Activated naive CD8-positive, alpha-beta T cell treated with anti-CD3 and anti-CD28 coated beads, Interleukin-2, amount 10 ng/mL, durations not matched to agents 7 days and 5 days (primary cell): ENCODE data around the gene MID2. TPM values are rescaled to one million over a fixed set of nuclear protein-coding genes. Genes with fewer than 3 reads are reported as not detected.
"Not testable (repeated sequence)": the region's sequence is repeated elsewhere in the genome, so short reads cannot be mapped to it uniquely, and the experiment has no call there.

Experiments
- ATAC-seq: fragments of 150-1000 bp; cut with Tn5 transposase; one replicate; pipeline ENCODE4 v1.10.0; 2021; ENCODE audit warnings: low read depth, moderate library complexity
- POLR2A ChIA-PET: fragments of 350-600 bp; sonication (Branson Sonifier 250); formaldehyde crosslinking; loops from one replicate; lab custom pipeline; 2021; ENCODE audit warnings: antibody characterized with exemption; lab: Charles Lee
- DNase-seq: peaks from one replicate; pipeline ENCODE4 v3.0.0; 2021
- H3K27ac Mint-ChIP-seq: one replicate; pipeline ENCODE4 v1.8.0; 2022; ENCODE audit warnings: mild to moderate bottlenecking, mixed read lengths
- H3K27me3 Mint-ChIP-seq: one replicate; pipeline ENCODE4 v1.8.0; 2022; ENCODE audit warnings: mild to moderate bottlenecking, moderate library complexity, mixed read lengths
- H3K36me3 Mint-ChIP-seq: one replicate; pipeline ENCODE4 v1.8.0; 2021; ENCODE audit warnings: mild to moderate bottlenecking, mixed read lengths
- H3K4me1 Mint-ChIP-seq: one replicate; pipeline ENCODE4 v1.8.0; 2021; ENCODE audit warnings: mixed read lengths
- H3K4me3 Mint-ChIP-seq: one replicate; pipeline ENCODE4 v1.8.0; 2022; ENCODE audit warnings: mild to moderate bottlenecking, moderate library complexity, mixed read lengths
- H3K9me3 Mint-ChIP-seq: one replicate; pipeline ENCODE4 v1.8.0; 2021; ENCODE audit warnings: mixed read lengths
- total RNA-seq, 2 experiments: library from RNA; stranded (reverse); gene quantifications; one replicate each; pipeline ENCODE4 v1.2.3, GENCODE V29; 2021

MID2 gene
- total RNA-seq, 2 experiments from 2014 or later: 10.2 to 11.7 TPM

- ATAC-seq (no peak), DNase-seq (no peak)
- no peaks in the 10 kb centered on the region for H3K9me3 Mint-ChIP-seq
- no peaks in the 10 kb centered on the region for H3K4me1 Mint-ChIP-seq
- H3K27ac Mint-ChIP-seq: no peak overlapping the region
- POLR2A ChIA-PET: no interaction called here
- peaks cover 14% of the 10 kb centered on the region for H3K27me3 Mint-ChIP-seq
- peaks cover 3% of the 10 kb centered on the region for H3K36me3 Mint-ChIP-seq
- peak overlapping the region; percentile 48 for H3K4me3 Mint-ChIP-seq
These were observed 110.2 kb downstream of the MID2 start for GRCh38 chrX:107935664-107936433.

GRCh38 chrX:107936434-107936730, 110.7 kb downstream of the MID2 start:
- Mint-ChIP-seq H3K27me3 (peaks cover 14% of the 10 kb centered on the region), H3K9me3 (no peaks in the 10 kb centered on the region), H3K36me3 (peaks cover 3% of the 10 kb centered on the region), H3K27ac (no peak overlapping the region), H3K4me3 (peak overlapping the region; percentile 48), H3K4me1 (no peaks in the 10 kb centered on the region)
- ATAC-seq: no peak
- no peak for DNase-seq
- POLR2A ChIA-PET: no interaction called here

GRCh38 chrX:107940095-107940494, 114.4 kb downstream of the MID2 start:
- Mint-ChIP-seq H3K36me3 (peaks cover 3% of the 10 kb centered on the region), H3K4me1 (no peaks in the 10 kb centered on the region), H3K9me3 (no peaks in the 10 kb centered on the region), H3K4me3 (no peak overlapping the region), H3K27me3 (peaks cover 14% of the 10 kb centered on the region), H3K27ac (no peak overlapping the region)
- DNase-seq: no peak
- no peak for ATAC-seq
- POLR2A ChIA-PET: no interaction called here

- H3K9me3 Mint-ChIP-seq, DNase-seq, H3K27me3 Mint-ChIP-seq, POLR2A ChIA-PET, H3K4me3 Mint-ChIP-seq, H3K4me1 Mint-ChIP-seq, H3K36me3 Mint-ChIP-seq, ATAC-seq, H3K27ac Mint-ChIP-seq: not testable (repeated sequence)
These were observed 129.7 kb downstream of the MID2 start for GRCh38 chrX:107955337-107955736.

- Mint-ChIP-seq H3K27ac (no peak overlapping the region), H3K4me3 (no peak overlapping the region), H3K4me1 (no peaks in the 10 kb centered on the region), H3K9me3 (no peaks in the 10 kb centered on the region), H3K36me3 (no peaks in the 10 kb centered on the region), H3K27me3 (peaks cover 5% of the 10 kb centered on the region)
- ATAC-seq (no peak), DNase-seq (no peak)
- POLR2A ChIA-PET: no interaction called here
These were observed 143.0 kb downstream of the MID2 start for GRCh38 chrX:107968623-107969022.

- Mint-ChIP-seq H3K4me1 (no peaks in the 10 kb centered on the region), H3K36me3 (no peaks in the 10 kb centered on the region), H3K27ac (no peak overlapping the region), H3K4me3 (no peak overlapping the region), H3K27me3 (peaks cover 5% of the 10 kb centered on the region), H3K9me3 (no peaks in the 10 kb centered on the region)
- ATAC-seq: no peak
- POLR2A ChIA-PET: no interaction called here
- no peak for DNase-seq
These were observed 144.4 kb downstream of the MID2 start for GRCh38 chrX:107970073-107970472.

GRCh38 chrX:107971636-107972035, 146.0 kb downstream of the MID2 start:
- no peaks in the 10 kb centered on the region for H3K36me3 Mint-ChIP-seq
- DNase-seq (no peak), ATAC-seq (no peak)
- POLR2A ChIA-PET: no interaction called here
- H3K27ac Mint-ChIP-seq: no peak overlapping the region
- peaks cover 5% of the 10 kb centered on the region for H3K27me3 Mint-ChIP-seq
- H3K4me3 Mint-ChIP-seq: no peak overlapping the region
- H3K9me3 Mint-ChIP-seq: no peaks in the 10 kb centered on the region
- H3K4me1 Mint-ChIP-seq: no peaks in the 10 kb centered on the region

Other genes with a start within 250 kb of the MID2 start
- gene PRPS1, start 197.4 kb upstream of the MID2 start, total RNA-seq: 10 to 100 TPM; 62.0 to 69.2 TPM
- gene TSC22D3, start 50.1 kb upstream of the MID2 start, total RNA-seq: 100 to 1,000 TPM; 135 to 142 TPM
- not detected for gene NCBP2L, start 48.1 kb upstream of the MID2 start, total RNA-seq
- not detected for gene TEX13B, start 156.5 kb downstream of the MID2 start, total RNA-seq
- gene VSIG1, start 219.2 kb downstream of the MID2 start, total RNA-seq: 1 to 10 TPM; 8.3 to 8.8 TPM